B cell (primary cell): ENCODE data around the gene LPAR5. TPM values are rescaled to one million over a fixed set of nuclear protein-coding genes. Genes with fewer than 3 reads are reported as not detected.

Experiments
- ATAC-seq: fragments of 200-7000 bp; cut with Tn5 transposase; one replicate; pipeline ENCODE4 v1.10.0; 2021; ENCODE audit warnings: low read depth, mild to moderate bottlenecking, moderate number of reproducible peaks, moderate library complexity
- CTCF ChIA-PET: fragments of 350-600 bp; sonication (Branson Sonifier 250); formaldehyde crosslinking; loops from one replicate; lab custom pipeline; 2021; ENCODE audit warnings: antibody characterized with exemption, inconsistent platforms; lab: Charles Lee
- POLR2A ChIA-PET: fragments of 350-600 bp; sonication (Branson Sonifier 250); formaldehyde crosslinking; loops from one replicate; lab custom pipeline; 2021; ENCODE audit warnings: antibody characterized with exemption; lab: Charles Lee
- DNase-seq: peaks from one replicate; pipeline ENCODE4 v3.0.0; 2013
- H2AFZ ChIP-seq: 2 replicates; pipeline ENCODE4 v1.6.1; 2012; ENCODE audit warnings: mild to moderate bottlenecking, low read depth, low read length; ENCODE audit not compliant: insufficient read depth, poor library complexity, severe bottlenecking
- H3K27ac ChIP-seq, 2 donors: 1 replicate in 1 of 2; 2 replicates in 1 of 2; pipeline ENCODE4 v1.5.1; 2012 to 2013; ENCODE audit warnings: low read length in 2 of 2, mild to moderate bottlenecking in 2 of 2, moderate library complexity in 1 of 2
- H3K27me3 ChIP-seq, 4 experiments: fragments of 200-600 bp in 1 of 4; sonication (generic) in 1 of 4; replicated peaks in 1 of 4; 1 replicate in 2 of 4; 2 replicates in 2 of 4; pipeline versions ENCODE4 v1.6.1 to v1.7.0; 2013 to 2016; ENCODE audit warnings: low read length in 3 of 4, mild to moderate bottlenecking in 2 of 4, mixed read lengths in 1 of 4, moderate library complexity in 1 of 4; ENCODE audit not compliant: insufficient read depth in 4 of 4, control insufficient read depth in 3 of 4; ENCODE audit errors: control extremely low read depth in 1 of 4
- H3K36me3 ChIP-seq, 2 experiments: replicated peaks in 1 of 2; 1 replicate in 1 of 2; 2 replicates in 1 of 2; pipeline versions ENCODE4 v1.6.1 to v1.7.1; 2013; ENCODE audit warnings: low read length in 1 of 2; ENCODE audit not compliant: insufficient read depth in 2 of 2, control insufficient read depth in 1 of 2; ENCODE audit errors: control extremely low read depth in 1 of 2, extremely low read depth in 1 of 2
- H3K4me1 ChIP-seq, 2 donors: fragments of 200-600 bp in 1 of 2; sonication (generic) in 1 of 2; 1 replicate in 1 of 2; 2 replicates in 1 of 2; pipeline versions ENCODE4 v1.5.1 to v1.6.1; 2013 to 2017; ENCODE audit warnings: low read length in 2 of 2; ENCODE audit not compliant: control insufficient read depth in 2 of 2, insufficient read depth in 2 of 2
- H3K4me2 ChIP-seq: replicated peaks from 2 replicates; pipeline ENCODE3; 2012; ENCODE audit warnings: mild to moderate bottlenecking, low read depth, low read length; ENCODE audit not compliant: poor library complexity, severe bottlenecking
- H3K4me3 ChIP-seq, 5 experiments: fragments of 200-600 bp in 1 of 5; sonication (generic) in 1 of 5; 1 replicate in 3 of 5; 2 replicates in 2 of 5; pipeline versions ENCODE4 v1.5.1 to v1.7.0; 2011 to 2016; ENCODE audit warnings: low read length in 4 of 5, mild to moderate bottlenecking in 4 of 5, low read depth in 2 of 5, control low read depth in 1 of 5, moderate library complexity in 1 of 5; ENCODE audit not compliant: insufficient read depth in 1 of 5; ENCODE audit errors: control extremely low read depth in 1 of 5, extremely low read depth in 1 of 5
- H3K79me2 ChIP-seq: fragments of 200-600 bp; sonication (generic); one replicate; pipeline ENCODE4 v1.6.0; 2016; ENCODE audit warnings: low read length; ENCODE audit not compliant: control insufficient read depth, insufficient read depth
- H3K9ac ChIP-seq: fragments of 200-600 bp; sonication (generic); 2 replicates; pipeline ENCODE4 v1.6.1; 2017; ENCODE audit warnings: mild to moderate bottlenecking, low read length, moderate library complexity
- H3K9me3 ChIP-seq, 3 donors: one replicate each; pipeline versions ENCODE4 v1.6.1 to v1.7.1; 2013; ENCODE audit warnings: low read length in 2 of 3; ENCODE audit not compliant: control insufficient read depth in 2 of 3, insufficient read depth in 1 of 3; ENCODE audit errors: control extremely low read depth in 1 of 3
- H4K20me1 ChIP-seq: 2 replicates; pipeline ENCODE4 v1.6.0; 2012; ENCODE audit warnings: mild to moderate bottlenecking, low read length; ENCODE audit not compliant: insufficient read depth, control insufficient read depth, poor library complexity, severe bottlenecking
- H3K27ac Mint-ChIP-seq: one replicate; pipeline ENCODE4 v1.8.0; 2021; ENCODE audit warnings: mixed read lengths
- H3K27me3 Mint-ChIP-seq: one replicate; pipeline ENCODE4 v1.8.0; 2021; ENCODE audit warnings: mixed read lengths
- H3K4me1 Mint-ChIP-seq: one replicate; pipeline ENCODE4 v1.8.0; 2021; ENCODE audit warnings: mixed read lengths
- H3K4me3 Mint-ChIP-seq: one replicate; pipeline ENCODE4 v1.8.0; 2021; ENCODE audit warnings: mixed read lengths
- H3K9me3 Mint-ChIP-seq: one replicate; pipeline ENCODE4 v1.8.0; 2022; ENCODE audit warnings: mixed read lengths; ENCODE audit not compliant: insufficient read depth
- CTCF ChIP-seq: fragments of 200-600 bp; IDR thresholded peaks from one replicate; pipeline ENCODE4 v1.8.0; 2022; ENCODE audit warnings: antibody characterized with exemption, mild to moderate bottlenecking
- EZH2 ChIP-seq: IDR thresholded peaks from 2 replicates; pipeline ENCODE4 v1.6.1; 2012; ENCODE audit warnings: borderline replicate concordance, low read depth, mild to moderate bottlenecking, moderate library complexity, low read length; ENCODE audit not compliant: insufficient read depth, poor library complexity, severe bottlenecking
- WGBS: methylation state at CpG from one replicate; pipeline ENCODE4 v1.1.5; 2013; ENCODE audit warnings: missing lambda C conversion rate; ENCODE audit not compliant: insufficient coverage; 5-methylcytosine and 5-hydroxymethylcytosine counted together
- intact Hi-C: fragments of 100-400 bp; cut with micrococcal nuclease; formaldehyde crosslinking; loops from one replicate; pipeline ENCODE4 v1.10.0; 2022
- polyA plus RNA-seq: library from polyadenylated mRNA; depleted of rRNA; stranded (reverse); fragments of >200 nt; gene quantifications from 2 replicates; pipeline ENCODE4 v1.2.3, GENCODE V29; 2012
- total RNA-seq, 2 donors: library from RNA; stranded (reverse); fragments of 120-200 nt in 1 of 2; gene quantifications; 1 replicate in 1 of 2; 2 replicates in 1 of 2; pipeline versions ENCODE4 v1.2.3 to v1.2.4, GENCODE V29; 2013 to 2022

Gene LPAR5
- total and polyA plus RNA-seq, 2 donors (not counting 1 experiment from before 2014, with no cell fraction given) = 29.0 to 59.6 TPM

- Mint-ChIP-seq H3K9me3 (no peaks in the 10 kb centered on the region), H3K4me1 (peaks cover 27% of the 10 kb centered on the region), H3K27ac (peak within 1 kb of the TSS; percentile 92), H3K4me3 (peak within 1 kb of the TSS; percentile 93), H3K27me3 (no peaks in the 10 kb centered on the region)
- H3K4me2 ChIP-seq = peak within 1 kb of the TSS; percentile 84
- H4K20me1 ChIP-seq = peaks cover 10% of the 10 kb centered on the region
- CTCF ChIA-PET = interaction anchor here (0.7 to 2.9 kb wide), 5 partner anchors 21 to 275 kb away, joined by 3 to 10 read pairs (median 5); partner anchors contain the start of gene ZNF384
- DNase-seq = peak; percentile 99
- H3K36me3 ChIP-seq = peaks cover 0 to 24% of the 10 kb centered on the region in 2 experiments
- H3K4me3 ChIP-seq = peak within 1 kb of the TSS; percentile 62 to 94 (median 90)
- WGBS = under 1% methylated on average over 32 of the region's 37 CpGs
- TF ChIP-seq EZH2 (no peak), CTCF (no peak)
- ATAC-seq = peak; percentile 98
- POLR2A ChIA-PET = interaction anchor here (0.6 to 1.4 kb wide), 5 partner anchors 26 to 288 kb away, joined by 3 to 13 read pairs (median 5); partner anchors contain the start of genes CDCA3, LPAR5 and ZNF384
- H3K27me3 ChIP-seq = no peaks in the 10 kb centered on the region
- peaks cover 47% of the 10 kb centered on the region for H3K79me2 ChIP-seq
- H3K9me3 ChIP-seq = no peaks in the 10 kb centered on the region
- intact Hi-C loops = loop anchor here (1.0 kb wide), 8 partner anchors 26 to 109 kb away; partner anchors contain the start of genes CHD4, COPS7A, LPAR5 and MLF2
- H3K27ac ChIP-seq = peak within 1 kb of the TSS; percentile 64 to 91
- H3K9ac ChIP-seq = peak within 1 kb of the TSS; percentile 81
- H3K4me1 ChIP-seq = peaks cover 15 to 19% of the 10 kb centered on the region in 2 donors
- peak within 1 kb of the TSS; percentile 96 for H2AFZ ChIP-seq
Measured at GRCh38 chr12:6662906-6663742, 27.4 kb upstream of the LPAR5 start, which contains the start of gene ING4. ING4 (minus strand) TSS chr12:6663119; CDS start chr12:6663101, 18 bp downstream.
